NCI-H1092 treated with DMSO at 0.1 percent for 48 hours (cell line): ENCODE results near the gene ACACA.
"Not testable (repeated sequence)": the region's sequence is repeated elsewhere in the genome, so short reads cannot be mapped to it uniquely, and the experiment has no call there.

ENCODE experiments used
- DNase-seq: peaks from one replicate; lab custom pipeline; 2025; lab: John Stamatoyannopoulos, UW

Gene ACACA

DNA sequence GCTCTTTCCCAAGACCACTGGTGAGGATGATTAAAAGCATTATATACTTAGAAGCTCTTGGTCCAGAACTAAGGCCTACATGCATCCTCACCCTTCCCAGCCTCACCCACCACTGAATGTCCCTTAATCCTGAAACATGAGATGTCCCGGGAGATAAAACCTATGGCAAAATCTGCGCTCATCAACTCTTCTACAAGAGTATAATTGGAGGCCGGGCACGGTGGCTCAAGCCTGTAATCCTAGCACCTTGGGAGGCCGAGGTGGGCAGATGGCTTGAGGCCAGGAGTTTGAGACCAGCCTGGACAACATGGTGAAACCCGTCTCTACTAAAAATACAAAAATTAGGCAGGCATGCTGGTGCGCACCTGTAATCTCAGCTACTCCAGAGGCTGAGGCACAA is 13.3 kb downstream of the ACACA start:
- DNase-seq = no peak

DNA sequence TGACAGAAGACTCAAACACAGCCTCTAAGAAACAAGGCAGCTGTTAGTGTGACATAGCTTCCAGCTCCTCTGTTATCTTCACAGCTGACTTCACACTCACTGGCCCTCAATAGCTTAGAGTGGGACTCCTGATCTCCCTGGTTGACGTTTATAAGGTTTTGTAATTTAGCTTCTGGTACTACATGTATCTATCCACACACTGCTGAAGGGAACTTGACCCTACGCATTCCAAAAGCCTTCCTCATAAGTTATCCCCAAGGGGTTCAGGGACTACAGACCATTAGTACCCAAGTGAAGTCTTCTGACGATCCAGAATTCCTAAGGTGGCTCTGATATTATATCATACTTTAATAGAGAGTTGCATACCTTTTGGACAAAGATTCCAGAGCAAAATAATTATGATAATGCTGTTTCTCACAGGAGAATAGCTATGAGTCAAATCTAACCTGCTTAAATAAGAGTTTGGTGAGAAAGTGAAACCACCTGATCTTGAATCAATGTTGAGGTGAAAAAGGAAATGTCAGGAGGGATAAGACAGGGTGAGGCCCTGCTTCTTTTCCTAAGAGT is 14.5 kb downstream of the ACACA start:
- DNase-seq = no peak

DNA sequence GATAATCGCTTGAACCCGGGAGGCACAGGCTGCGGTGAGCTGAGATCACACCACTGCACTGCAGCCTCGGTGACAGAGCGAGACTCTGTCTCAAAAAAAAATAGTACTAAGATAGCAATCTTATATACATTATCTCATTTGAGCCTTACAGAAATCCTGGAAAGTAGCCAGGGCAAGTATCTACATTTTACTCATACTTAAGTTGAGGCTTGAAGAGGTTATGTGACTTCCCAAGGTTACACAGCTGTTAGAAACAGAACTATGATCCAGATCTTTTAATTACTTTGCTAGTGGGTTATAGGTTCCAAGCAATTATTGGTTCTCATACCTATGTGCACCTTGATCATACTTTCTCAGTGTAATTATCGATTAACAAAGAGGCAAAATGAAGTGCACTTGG is 15.5 kb downstream of the ACACA start:
- DNase-seq = no peak

DNA sequence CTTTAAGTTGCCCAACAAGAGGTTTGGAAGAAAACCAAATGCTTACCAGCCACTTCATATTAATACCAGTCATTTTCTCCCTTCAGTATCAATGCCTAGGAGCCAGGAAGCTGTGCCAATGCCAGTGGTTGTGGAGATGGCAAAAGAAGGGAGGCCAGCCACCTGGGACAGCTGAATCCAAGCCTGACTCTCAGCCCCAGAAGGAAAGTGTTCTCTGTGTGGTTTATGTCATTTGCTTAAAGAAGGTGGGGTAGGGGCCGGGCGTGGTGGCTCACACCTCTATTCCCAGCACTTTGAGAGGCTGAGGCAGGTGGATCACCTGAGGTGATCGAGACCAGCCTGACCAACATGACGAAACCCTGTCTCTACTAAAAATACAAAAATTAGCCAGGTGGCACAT is 17.5 kb downstream of the ACACA start:
- no peak for DNase-seq

DNA sequence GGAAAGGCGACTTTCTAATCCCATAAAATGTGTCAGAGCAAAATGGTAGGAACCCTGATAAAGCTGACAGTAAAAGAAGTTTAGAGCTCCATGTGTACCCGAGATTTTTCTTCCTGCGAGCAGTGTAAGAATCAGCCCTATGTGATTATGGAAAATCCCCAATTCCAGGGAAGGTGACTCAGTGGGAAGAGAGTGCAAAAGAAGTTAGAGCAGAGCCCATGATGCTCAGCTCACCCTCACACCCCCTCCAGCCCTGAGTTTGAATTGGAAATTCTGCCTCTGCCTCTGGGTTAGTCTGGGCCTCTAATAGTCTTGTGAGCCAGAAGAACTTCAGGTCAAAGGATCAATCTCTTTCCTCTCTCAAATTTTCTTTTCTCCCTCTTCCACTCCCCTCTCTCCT is 18.4 kb downstream of the ACACA start:
- DNase-seq = no peak

DNA sequence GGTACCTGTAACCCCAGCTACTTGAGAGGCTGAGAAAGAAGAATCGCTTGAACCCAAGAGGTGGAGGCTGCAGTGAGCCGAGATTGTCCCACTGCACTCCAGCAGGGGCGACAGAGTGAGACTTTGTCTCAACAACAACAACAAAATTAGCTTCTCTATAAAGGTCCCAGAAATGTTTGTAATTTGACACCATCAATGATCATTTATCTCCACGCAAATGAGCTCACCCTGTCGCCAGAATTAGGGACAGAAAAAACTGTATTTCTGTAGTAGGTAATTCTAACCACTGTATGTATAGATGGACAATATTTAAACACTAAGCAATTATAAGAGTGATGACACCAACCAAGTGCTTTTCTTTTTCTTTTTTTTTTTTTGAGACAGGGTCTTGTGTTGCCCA is 20.2 kb downstream of the ACACA start:
- no peak for DNase-seq

DNA sequence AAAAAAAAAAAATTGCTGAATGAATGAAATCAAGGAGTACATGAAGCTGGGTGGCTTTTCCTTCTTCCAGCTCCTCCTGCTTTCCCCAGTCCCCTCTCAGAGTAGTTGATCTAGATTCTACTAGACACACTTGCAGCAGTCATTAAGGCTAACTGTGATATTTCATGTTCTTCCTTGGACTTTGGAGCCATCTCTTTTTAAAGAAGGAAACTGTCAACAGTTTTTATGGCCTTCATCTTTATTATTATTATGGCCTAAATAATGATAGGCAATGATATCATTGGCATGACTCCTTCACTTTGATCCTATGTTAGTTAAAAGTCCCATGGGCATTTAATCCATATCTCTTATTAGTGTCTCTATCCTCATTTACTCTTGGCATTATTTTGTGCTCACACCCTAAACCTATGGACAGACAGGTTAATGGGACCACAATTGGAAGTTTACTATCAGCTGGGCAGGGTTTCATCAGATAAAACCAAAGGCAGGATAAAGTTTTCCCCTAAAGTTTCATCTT is 21.1 kb downstream of the ACACA start:
- DNase-seq = no peak

DNA sequence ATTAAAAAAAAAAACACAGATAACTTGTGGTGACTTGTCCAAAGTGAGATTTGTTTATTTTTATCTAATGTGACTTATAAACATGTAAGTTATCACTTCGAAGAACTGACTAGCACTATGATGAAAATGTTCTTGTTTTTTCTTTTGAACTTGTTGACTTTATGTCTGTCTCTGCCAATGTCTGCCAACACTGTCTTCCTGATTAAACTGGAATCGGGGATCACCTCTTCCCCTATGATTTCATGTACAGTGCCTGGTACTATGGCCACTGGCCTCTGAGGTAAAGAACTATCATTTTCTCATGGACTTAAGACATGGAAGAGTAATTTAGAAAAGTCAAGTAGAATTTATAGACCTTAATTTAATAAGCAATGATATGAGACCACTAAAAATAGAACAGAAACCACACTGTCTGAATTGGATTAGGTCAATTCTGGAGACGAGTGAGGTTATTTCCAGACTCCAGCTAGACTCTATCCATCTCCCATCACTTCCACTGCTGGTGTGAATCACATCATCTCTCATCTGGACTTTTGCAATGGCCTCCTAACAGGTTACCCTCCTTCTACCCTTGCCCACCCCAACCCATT is 22.0 kb downstream of the ACACA start:
- no peak for DNase-seq

DNA sequence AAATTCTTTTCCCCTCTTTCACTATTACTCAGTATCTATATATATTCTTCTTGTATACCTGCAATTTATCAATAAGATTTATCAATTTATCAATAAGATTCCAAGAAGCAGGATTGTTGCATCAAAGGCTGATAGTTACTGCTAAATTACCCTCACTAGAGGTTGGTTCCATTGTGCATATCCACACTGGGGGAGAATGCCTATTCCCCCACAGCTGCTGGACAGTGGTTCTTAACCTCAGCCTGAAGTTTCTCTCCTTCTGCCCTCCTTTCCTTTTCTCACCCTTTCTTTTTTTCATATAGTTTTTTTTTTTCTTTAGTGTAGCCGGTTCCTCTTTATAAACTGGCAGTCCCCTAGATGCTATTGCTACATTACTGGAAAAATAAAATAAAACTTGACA is 24.6 kb downstream of the ACACA start:
- no peak for DNase-seq

DNA sequence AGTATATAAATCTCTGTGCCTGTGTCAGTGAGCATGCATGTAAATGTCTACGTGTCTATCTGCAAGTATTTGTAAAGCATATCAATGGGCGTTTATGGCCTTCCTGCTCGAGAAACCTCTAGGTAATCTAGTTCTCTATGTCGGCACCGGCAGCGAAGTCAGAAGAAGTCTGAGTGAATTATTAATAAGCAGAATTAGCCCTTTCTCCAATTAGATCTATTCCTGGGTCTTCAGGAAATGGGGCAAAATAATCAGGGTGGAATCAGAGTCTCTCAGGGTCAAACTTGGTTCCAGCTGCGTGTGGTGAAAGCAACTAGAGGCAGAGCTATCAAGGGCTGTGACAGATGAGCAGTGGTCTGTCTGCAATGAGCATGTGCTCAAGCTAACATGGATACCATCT is 30.9 kb downstream of the ACACA start, which contains the start of gene C17orf78:
C17orf78 (plus strand) TSS at position 280 of the 400 bp plus-strand sequence; CDS start at position 388, 108 bp downstream.
- DNase-seq = no peak

DNA sequence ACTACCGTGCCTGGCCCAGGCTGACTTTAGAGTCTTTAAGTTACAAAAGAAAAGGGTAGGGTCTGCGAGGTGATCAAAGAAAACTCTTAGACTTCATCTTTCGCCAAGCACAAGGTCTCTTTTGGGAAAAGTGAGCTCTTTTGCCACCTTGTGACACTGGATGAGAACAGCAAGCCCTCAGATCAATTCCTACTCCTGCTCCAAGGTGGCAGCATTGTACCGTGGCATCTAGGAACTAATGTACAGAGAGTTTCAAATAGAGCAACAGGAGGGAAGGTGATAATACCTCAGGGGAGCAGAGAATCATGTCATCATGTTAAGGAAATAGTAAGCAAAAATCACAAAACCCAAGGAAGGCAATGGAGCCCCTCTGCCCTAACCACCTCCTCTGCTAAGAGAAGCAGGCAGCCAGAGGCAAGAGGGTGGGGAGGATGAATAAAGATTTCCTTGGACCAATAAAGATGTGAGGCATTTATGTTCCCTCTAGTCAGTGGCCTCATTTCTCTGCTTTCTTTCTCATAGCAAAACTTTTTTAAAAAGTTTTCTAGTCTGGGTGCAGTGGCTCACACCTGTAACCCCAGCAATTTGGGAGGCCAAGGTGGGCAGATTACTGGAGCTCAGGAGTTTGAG is 33.0 kb downstream of the ACACA start:
- peak; percentile 69 for DNase-seq

DNA sequence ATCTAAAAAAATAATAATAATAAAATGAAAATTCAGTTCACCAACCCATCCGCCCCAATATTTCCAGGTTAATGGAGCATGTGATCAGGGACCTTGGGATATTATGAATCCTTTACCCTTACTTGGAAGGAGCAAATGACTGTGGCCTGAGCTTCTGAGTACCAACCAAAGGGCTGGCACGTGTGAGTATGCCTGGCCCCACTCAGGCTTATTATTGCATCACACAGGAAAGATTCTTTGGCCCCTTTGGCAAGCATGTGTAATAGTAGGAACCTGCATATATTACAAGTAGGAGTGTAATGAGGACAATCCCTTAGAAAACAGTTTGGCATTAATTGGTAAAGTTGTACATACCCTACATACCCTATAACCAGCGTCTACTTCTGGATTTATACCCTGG is 38.1 kb downstream of the ACACA start:
- no peak for DNase-seq

DNA sequence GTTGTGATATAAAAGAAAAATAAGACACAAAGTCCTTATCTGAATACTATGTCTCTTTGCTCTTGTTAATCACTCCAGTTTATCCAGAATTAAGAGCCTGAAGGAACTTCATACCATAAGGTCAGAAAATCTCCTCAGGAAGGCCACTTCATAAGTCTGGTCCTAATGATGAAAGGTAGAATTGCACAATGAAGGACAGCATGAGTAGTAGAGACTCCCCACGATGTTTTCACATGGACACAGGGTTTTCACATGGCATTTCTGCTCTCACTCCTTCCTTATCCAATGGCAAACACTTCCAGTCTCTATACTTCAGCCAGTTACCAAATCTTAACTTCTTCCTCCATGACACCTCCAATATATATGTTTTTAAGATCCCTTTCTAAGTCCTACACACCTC is 41.0 kb downstream of the ACACA start:
- DNase-seq = no peak

DNA sequence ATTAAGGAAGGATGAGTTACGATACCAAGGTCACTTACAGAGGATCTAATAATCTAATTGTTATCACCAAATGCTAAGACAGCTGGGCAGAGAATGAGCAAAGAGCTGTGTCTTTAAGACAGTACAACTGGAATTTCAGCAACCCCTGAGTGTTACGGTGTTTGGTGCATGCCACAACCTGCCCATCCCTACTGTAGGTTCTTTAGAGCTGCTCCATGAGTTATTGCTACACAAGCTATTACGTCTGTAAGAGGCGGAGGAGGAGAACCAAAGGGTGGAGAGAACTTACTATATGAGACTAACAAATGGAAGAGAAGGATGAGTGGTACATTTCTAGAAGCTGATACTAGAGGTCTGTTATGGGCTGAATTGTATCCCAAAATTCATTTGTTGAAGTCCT is 45.1 kb downstream of the ACACA start:
- no peak for DNase-seq

DNA sequence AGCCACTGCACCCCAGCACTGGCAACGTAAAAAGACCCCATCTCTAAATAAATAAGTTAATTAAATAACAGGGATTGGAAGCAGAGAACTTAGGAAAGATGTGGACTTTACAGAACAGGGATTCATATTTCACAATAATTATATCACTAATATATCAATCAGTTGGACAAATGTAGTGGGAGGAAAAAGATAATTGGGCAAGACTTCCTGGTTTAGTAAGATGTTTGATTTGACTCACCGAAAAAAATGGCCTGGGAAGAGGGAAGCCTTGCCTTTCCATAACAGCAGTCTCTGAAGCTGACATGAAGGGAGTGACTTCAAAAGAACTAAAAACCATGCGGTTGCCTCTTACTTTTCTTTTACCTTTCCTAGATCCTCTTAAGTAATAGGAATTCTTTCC is 46.0 kb downstream of the ACACA start:
- no peak for DNase-seq

DNA sequence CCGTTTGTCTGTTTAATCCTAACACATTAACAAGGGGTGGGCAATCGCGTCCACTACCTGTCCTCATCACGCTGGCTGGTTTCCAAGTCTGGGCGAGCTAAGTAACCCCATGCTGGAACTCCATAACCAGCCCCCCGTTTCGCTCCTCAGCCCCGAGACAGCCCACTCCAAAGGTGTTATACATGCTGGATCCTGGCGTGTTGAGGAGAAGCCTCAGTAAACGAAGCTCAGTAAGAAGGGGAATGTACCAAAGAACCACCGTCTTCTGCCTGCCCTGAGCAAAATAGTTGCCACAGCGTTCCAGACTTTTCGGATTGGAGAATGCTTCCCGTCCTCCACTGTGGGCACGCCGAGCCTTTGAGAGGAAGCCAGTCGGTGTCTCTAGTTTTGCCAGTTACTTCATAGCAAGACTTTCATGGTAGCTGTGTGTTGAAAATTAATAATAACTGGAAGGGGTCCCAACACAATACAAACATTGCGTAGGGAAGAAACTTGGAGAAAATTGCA is 46.9 kb downstream of the ACACA start:
- peak; percentile 65 for DNase-seq

DNA sequence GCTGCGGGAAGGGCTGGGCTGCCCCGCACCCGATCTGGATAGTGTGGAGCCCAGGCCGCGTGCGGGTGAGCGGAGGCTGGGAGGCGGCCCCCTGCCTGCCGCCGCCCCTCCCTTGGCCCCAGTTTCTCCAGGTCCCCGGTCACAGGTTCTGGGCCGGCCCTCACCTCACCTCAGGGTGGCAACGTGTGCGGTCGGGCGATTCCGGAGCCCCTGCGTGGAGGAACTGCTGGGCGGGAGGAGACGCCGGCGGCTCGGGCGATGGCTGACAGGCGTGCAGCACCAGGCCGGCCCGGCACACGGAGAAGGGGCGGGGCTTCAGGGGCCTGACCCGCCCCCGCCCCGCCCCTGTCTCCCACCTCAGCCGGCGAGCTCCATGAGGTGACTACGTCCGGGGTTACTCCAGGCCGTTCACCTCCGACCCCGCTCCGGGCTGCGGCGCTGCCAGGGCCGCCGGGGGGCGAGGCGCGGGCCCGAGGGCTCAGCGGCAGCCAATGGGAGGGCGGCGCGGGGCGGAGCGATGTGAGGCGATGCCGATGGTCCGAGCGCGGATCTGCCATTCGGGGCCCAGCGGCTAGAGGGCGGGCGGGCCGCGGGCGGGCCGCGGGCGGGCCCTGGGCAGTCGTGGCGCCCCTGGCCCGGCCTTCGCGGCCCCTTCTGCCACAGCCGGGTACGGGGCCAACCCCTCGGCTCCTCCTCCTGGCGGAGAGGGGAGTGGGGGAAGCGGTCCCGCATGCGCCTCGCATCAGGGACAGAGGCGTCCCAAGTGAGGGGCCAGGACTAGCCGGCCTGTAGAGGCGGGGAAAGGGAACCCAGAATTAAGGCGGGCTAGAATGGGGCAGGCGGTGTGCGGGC is 47.6 kb downstream of the ACACA start:
- DNase-seq = peak; percentile 92

DNA sequence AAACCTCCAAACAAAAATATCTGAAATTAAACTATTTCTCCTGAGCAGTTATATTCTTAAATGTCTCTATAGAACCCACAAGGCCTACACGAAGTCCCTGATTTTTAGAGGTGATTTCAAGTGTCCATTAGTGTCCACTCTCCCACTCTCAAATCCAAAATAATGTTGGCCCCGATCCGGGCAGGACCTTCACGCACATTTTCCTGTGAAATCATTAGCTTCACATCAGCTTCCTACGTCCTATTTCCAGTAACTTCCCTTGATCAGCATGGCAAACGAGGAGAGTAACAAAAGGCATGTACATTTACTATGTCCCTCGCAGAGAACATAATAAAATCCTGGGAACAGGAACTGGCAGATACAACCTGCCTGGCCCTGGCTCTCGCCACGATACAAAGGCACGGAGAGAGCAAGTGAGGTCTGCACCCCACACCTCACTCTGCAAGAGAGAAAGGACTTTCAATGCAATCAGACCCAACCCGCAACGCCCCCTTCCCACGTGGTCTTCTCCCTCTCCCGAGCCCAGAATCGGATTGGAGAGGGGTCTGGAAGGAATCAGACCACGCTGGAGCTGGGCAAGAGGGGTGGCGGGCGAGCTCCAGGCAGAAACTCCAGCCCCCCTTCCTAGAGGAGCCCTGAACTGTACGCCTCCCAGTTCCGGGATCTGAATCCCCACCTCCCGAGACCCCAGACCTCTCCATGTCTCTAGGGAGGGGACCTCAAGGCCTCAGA is 48.4 kb downstream of the ACACA start:
- peak; percentile 56 for DNase-seq

DNA sequence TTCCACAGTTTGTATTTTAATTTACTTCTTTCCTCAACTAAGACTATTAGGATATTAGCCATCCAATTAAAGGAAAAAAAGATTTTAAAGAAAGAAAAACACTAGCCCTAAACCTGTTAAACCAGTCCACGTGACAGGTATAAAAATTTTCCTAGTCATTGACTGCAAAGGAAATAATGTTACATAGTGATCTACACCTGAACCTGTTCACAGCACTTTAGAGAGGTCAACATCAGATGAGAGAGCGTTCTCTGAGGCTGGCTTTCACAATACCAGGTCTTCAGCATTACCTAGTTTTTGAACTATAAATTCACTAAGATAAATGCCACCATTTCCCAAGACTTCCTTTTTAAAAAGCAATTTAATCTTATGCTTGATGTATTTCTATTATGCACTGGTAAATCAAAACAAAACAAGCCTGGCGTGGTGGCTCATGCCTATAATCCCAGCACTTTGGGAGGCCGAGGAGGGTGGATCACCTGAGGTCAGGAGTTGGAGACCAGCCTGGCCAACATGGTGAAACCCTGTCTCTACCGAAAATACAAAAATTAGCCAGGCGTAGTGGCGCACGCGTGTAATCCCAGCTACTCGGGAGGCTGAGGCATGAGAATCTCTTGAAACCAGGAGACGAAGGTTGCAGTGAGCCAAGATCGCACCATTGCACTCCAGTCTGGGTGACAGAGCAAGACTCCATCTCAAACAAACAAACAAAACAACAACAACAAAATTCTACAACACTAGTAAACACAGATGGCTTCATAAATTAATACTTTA is 49.7 kb downstream of the ACACA start:
- DNase-seq = not testable (repeated sequence)

DNA sequence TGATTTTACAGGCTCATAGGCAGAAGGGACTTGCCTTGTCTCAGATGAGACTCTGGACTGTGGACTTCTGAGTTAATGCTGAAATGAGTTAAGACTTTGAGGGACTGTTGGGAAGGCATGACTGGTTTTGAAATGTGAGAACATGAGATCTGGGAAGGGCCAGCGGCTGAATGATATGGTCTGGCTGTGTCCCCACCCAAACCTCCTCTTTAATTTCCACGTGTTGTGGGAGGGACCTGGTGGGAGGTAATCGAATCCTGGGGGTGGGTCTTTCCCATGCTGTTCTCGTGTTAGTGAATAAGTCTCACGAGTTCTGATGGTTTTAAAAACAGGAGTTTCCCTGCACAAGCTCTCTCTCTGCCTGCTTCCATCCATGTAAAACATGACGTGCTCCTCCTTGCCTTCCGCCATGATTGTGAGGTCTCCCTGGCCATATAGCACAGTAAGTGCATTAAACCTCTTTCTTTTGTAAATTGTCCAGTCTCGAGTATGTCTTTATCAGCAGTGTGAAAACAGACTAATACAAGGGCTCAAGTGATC is 59.7 kb downstream of the ACACA start:
- DNase-seq = not testable (repeated sequence)

DNA sequence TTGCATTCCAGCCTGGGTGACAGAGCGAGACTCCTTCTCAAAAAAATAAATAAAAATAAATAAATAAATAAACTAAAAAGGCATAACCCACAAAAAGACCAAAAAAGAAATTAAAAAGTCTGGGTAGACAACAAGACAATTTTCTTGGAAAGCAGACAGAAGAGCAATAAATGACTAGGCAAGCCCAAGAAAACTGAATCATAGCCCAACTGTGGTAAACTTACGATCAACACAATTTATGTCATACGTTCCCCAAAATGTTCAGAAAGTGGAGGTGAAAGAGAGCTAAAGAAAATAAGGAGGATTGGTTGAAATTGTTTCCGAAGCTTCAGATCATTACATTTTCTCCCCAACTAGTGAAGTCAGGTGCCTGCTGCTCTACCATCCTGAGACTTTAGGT is 62.1 kb downstream of the ACACA start:
- no peak for DNase-seq
